ENCODE data around the gene EPS8L1. TPM values are rescaled to one million over a fixed set of nuclear protein-coding genes. Genes with fewer than 3 reads are reported as not detected.
"Not testable (repeated sequence)": the region's sequence is repeated elsewhere in the genome, so short reads cannot be mapped to it uniquely, and the experiment has no call there.

The EPS8L1 gene
- total and polyA plus RNA-seq, 8 donors, result 10.2 to 279 (median 17.5) TPM

GRCh38 chr19:55062735-55063491 is 12.8 kb upstream of the EPS8L1 start, which contains the start of gene RDH13:
Gene RDH13, minus strand, starts transcription at chr19:55063148. Its CDS starts 116 bp downstream, at chr19:55063032.
- FAIRE-seq (no peak), ATAC-seq (peak; percentile 99 to 100 (median 99)), DNase-seq (peak; percentile 96 to 100 (median 98))
- Histone ChIP-seq H3K9me3 (no peaks in the 10 kb centered on the region), H3K27me3 (no peaks in the 10 kb centered on the region), H3K27ac (peak within 1 kb of the TSS; percentile 47 to 73 (median 65)), H3K4me3 (peak within 1 kb of the TSS; percentile 64 to 93 (median 68)), H3K4me1 (no peaks in the 10 kb centered on the region), H3K36me3 (no peaks in the 10 kb centered on the region)
- TF ChIP-seq, protein P1, sequence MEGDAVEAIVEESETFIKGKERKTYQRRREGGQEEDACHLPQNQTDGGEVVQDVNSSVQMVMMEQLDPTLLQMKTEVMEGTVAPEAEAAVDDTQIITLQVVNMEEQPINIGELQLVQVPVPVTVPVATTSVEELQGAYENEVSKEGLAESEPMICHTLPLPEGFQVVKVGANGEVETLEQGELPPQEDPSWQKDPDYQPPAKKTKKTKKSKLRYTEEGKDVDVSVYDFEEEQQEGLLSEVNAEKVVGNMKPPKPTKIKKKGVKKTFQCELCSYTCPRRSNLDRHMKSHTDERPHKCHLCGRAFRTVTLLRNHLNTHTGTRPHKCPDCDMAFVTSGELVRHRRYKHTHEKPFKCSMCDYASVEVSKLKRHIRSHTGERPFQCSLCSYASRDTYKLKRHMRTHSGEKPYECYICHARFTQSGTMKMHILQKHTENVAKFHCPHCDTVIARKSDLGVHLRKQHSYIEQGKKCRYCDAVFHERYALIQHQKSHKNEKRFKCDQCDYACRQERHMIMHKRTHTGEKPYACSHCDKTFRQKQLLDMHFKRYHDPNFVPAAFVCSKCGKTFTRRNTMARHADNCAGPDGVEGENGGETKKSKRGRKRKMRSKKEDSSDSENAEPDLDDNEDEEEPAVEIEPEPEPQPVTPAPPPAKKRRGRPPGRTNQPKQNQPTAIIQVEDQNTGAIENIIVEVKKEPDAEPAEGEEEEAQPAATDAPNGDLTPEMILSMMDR (IDR thresholded peaks at IDR 0.05), result no peak
- WGBS, 2 donors, result 1 to 2% methylated on average over 68 to 70 of the region's 70 CpGs
- intact Hi-C loops (cut with DNase I), result no loop called here

DNA sequence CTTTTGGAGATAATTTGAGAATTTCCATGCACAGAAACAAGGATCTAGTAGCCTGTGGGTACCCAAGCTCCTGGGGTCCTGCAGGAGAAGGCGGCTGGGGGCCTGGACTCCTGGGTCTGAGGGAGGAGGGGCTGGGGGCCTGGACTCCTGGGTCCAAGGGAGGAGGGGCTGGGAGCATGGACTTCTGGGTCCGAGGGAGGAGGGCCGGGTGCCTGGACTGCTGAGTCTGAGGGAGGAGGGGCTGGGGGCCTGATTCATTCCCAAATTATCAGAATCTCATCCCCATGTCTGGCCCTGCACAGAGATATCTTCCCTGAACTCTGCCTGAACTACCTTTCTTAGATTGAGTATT is 12.2 kb upstream of the EPS8L1 start:
- no peaks in the 10 kb centered on the region for H3K4me1 ChIP-seq
- H3K27ac ChIP-seq, result peak overlapping the region in 3 of 4 donors; percentile 23 to 64 (median 48)
- no peaks in the 10 kb centered on the region for H3K9me3 ChIP-seq
- FAIRE-seq, result no peak
- peak overlapping the region in 2 of 4 donors; percentile 68 to 93 for H3K4me3 ChIP-seq
- no peaks in the 10 kb centered on the region for H3K27me3 ChIP-seq
- TF ChIP-seq, protein P1 (IDR thresholded peaks at IDR 0.05), result no peak
- ATAC-seq, result no peak
- intact Hi-C loops (cut with DNase I), result no loop called here
- WGBS, 2 donors, result 64 to 100% methylated on average over 1 to 3 of the region's 3 CpGs
- no peaks in the 10 kb centered on the region for H3K36me3 ChIP-seq
- peak in 1 of 6 donors; percentile 47 for DNase-seq

GRCh38 chr19:55065516-55065915 is 10.2 kb upstream of the EPS8L1 start:
- H3K27ac ChIP-seq; H3K27me3 ChIP-seq; H3K4me3 ChIP-seq; H3K9me3 ChIP-seq; H3K4me1 ChIP-seq; ATAC-seq; FAIRE-seq; H3K36me3 ChIP-seq; intact Hi-C loops (cut with DNase I); DNase-seq: not testable (repeated sequence)
- 86% methylated on average over 9 of the region's 9 CpGs for WGBS, 2 donors

GRCh38 chr19:55066107-55066709 is 9.5 kb upstream of the EPS8L1 start:
- no peak for FAIRE-seq

DNA sequence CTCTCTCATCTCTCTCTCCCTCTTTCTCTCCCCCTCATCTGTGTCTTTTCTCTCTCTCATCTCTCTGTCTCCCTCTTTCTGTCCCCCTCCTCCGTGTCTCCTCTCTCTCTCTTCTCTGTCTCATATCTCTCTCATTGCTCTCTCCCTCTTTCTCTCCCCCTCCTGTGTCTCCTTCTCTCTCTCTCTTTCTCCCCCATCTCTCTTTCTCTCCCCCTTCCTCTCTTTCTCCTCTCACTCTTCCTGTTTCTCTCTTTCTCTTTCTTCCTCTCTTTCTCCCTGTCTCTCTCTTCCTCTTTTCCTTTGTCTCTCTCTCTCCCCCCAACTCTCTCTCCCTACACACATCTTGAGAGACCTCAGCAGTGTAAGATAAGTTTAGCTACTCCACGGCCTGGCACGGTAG is 7.8 kb upstream of the EPS8L1 start:
- Histone ChIP-seq H3K4me3 (no peak overlapping the region), H3K4me1 (no peaks in the 10 kb centered on the region), H3K9me3 (no peaks in the 10 kb centered on the region), H3K27ac (no peak overlapping the region), H3K36me3 (no peaks in the 10 kb centered on the region), H3K27me3 (no peaks in the 10 kb centered on the region)
- TF ChIP-seq, protein P1 (IDR thresholded peaks at IDR 0.05), result no peak
- ATAC-seq (no peak), FAIRE-seq (no peak), DNase-seq (no peak)
- WGBS, 2 donors, result 40 to 45% methylated on average over 3 of the region's 3 CpGs
- intact Hi-C loops (cut with DNase I), result no loop called here

More at GRCh38 chr19:55066107-55066709, 9.5 kb upstream of the EPS8L1 start:
- ATAC-seq, result no peak
- Histone ChIP-seq H3K4me1 (no peaks in the 10 kb centered on the region), H3K27me3 (no peaks in the 10 kb centered on the region), H3K4me3 (no peak overlapping the region), H3K27ac (no peak overlapping the region), H3K36me3 (no peaks in the 10 kb centered on the region), H3K9me3 (no peaks in the 10 kb centered on the region)
- TF ChIP-seq, protein P1 (IDR thresholded peaks at IDR 0.05), result no peak
- DNase-seq, result no peak
- 38 to 59% methylated on average over 2 of the region's 2 CpGs for WGBS, 2 donors
- intact Hi-C loops (cut with DNase I), result no loop called here
